Activated T-cell treated with anti-CD3 and anti-CD28 coated beads for 4 hours (primary cell): ENCODE results near the gene TSHZ3.

Experiments
- DNase-seq: peaks from one replicate; pipeline ENCODE4 v3.0.0-alpha.2; 2020

Gene TSHZ3

GRCh38 chr19:31280287-31281006, 68.8 kb downstream of the TSHZ3 start:
- no peak for DNase-seq

GRCh38 chr19:31279436-31279765, 69.8 kb downstream of the TSHZ3 start:
- no peak for DNase-seq

GRCh38 chr19:31278555-31279435, 70.4 kb downstream of the TSHZ3 start:
- no peak for DNase-seq

- DNase-seq: no peak
Observed at GRCh38 chr19:31277516-31277915, 71.7 kb downstream of the TSHZ3 start.

GRCh38 chr19:31276831-31277230, 72.4 kb downstream of the TSHZ3 start:
- no peak for DNase-seq

GRCh38 chr19:31275068-31275334, 74.2 kb downstream of the TSHZ3 start:
- DNase-seq: no peak

- no peak for DNase-seq
Observed at GRCh38 chr19:31274251-31275067, 74.8 kb downstream of the TSHZ3 start.

- DNase-seq: no peak
Observed at GRCh38 chr19:31272583-31273106, 76.6 kb downstream of the TSHZ3 start.

GRCh38 chr19:31271306-31271911, 77.8 kb downstream of the TSHZ3 start:
- DNase-seq: no peak

- DNase-seq: no peak
Observed at GRCh38 chr19:31270897-31271296, 78.3 kb downstream of the TSHZ3 start.

- DNase-seq: no peak
Observed at GRCh38 chr19:31269425-31270127, 79.7 kb downstream of the TSHZ3 start.

- no peak for DNase-seq
Observed at GRCh38 chr19:31268751-31269383, 80.4 kb downstream of the TSHZ3 start.

GRCh38 chr19:31266731-31267130, 82.5 kb downstream of the TSHZ3 start:
- no peak for DNase-seq

GRCh38 chr19:31266196-31266595, 83.0 kb downstream of the TSHZ3 start:
- DNase-seq: no peak

GRCh38 chr19:31264041-31264778, 85.0 kb downstream of the TSHZ3 start:
- DNase-seq: no peak

GRCh38 chr19:31263328-31263727, 85.9 kb downstream of the TSHZ3 start:
- no peak for DNase-seq

GRCh38 chr19:31262725-31263191, 86.5 kb downstream of the TSHZ3 start:
- DNase-seq: no peak

- DNase-seq: no peak
Observed at GRCh38 chr19:31261603-31262212, 87.5 kb downstream of the TSHZ3 start.

- DNase-seq: no peak
Observed at GRCh38 chr19:31261019-31261602, 88.1 kb downstream of the TSHZ3 start.
